Measurements from ENCODE around the gene ZNF654. TPM values are rescaled to one million over a fixed set of nuclear protein-coding genes. Genes with fewer than 3 reads are reported as not detected.
"Not testable (repeated sequence)": the region's sequence is repeated elsewhere in the genome, so short reads cannot be mapped to it uniquely, and the experiment has no call there.

The ZNF654 gene
- total and polyA plus RNA-seq, 8 donors = 1.7 to 11.0 (median 5.1) TPM

GRCh38 chr3:88180398-88180999 is 121.4 kb downstream of the ZNF654 start:
- no peaks in the 10 kb centered on the region for H3K9me3 ChIP-seq
- no peaks in the 10 kb centered on the region for H3K27me3 ChIP-seq
- ATAC-seq (no peak), DNase-seq (no peak), FAIRE-seq (peak; percentile 78)
- intact Hi-C loops (cut with DNase I) = no loop called here
- WGBS, 2 donors = 57 to 70% methylated on average over 4 of the region's 4 CpGs
- H3K4me1 ChIP-seq = no peaks in the 10 kb centered on the region
- no peaks in the 10 kb centered on the region for H3K36me3 ChIP-seq
- TF ChIP-seq CTCF (IDR thresholded peaks at IDR 0.05) = no peak
- H3K4me3 ChIP-seq = no peak overlapping the region
- no peak overlapping the region for H3K27ac ChIP-seq

GRCh38 chr3:88182165-88182918 is 123.3 kb downstream of the ZNF654 start:
- intact Hi-C loops (cut with DNase I); H3K4me1 ChIP-seq; H3K4me3 ChIP-seq; H3K36me3 ChIP-seq; DNase-seq; H3K27ac ChIP-seq; FAIRE-seq; H3K9me3 ChIP-seq; H3K27me3 ChIP-seq; ATAC-seq: not testable (repeated sequence)
- WGBS, 2 donors = 80 to 85% methylated on average over 9 of the region's 9 CpGs

GRCh38 chr3:88188436-88188835 is 129.4 kb downstream of the ZNF654 start:
- 70 to 75% methylated on average over 6 of the region's 6 CpGs for WGBS, 2 donors
- no peak overlapping the region for H3K4me3 ChIP-seq
- intact Hi-C loops (cut with DNase I) = no loop called here
- no peaks in the 10 kb centered on the region for H3K27me3 ChIP-seq
- no peak overlapping the region for H3K27ac ChIP-seq
- no peak for FAIRE-seq
- no peaks in the 10 kb centered on the region for H3K36me3 ChIP-seq
- no peaks in the 10 kb centered on the region for H3K9me3 ChIP-seq
- no peaks in the 10 kb centered on the region for H3K4me1 ChIP-seq
- TF ChIP-seq CTCF (IDR thresholded peaks at IDR 0.05) = no peak
- no peak for ATAC-seq
- DNase-seq = no peak

DNA sequence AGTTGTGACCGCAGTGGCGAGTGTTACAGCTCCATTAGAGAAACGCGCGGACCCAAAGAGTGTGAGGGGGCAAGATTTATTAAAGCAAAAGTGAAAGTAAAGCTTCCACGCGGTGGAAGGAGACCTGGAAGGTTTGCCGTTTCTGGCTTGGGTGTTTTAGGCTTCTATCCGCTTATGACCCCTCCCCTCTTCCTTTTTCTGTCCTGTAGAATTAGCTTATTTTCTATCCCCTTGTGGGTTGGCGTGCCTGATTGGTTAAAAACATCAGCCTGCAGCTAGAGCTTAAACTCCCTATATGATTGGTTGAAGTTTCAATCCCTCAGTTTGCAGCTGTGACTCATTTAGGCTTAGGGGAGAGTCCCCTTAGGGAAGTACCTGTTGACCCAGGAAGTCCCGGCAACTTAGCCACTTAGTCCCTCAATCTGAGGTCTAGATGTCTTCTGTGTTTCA is 130.3 kb downstream of the ZNF654 start:
- FAIRE-seq = no peak
- H3K27me3 ChIP-seq = no peaks in the 10 kb centered on the region

GRCh38 chr3:88191872-88192409 is 132.9 kb downstream of the ZNF654 start:
- H3K4me1 ChIP-seq = no peaks in the 10 kb centered on the region
- 70 to 77% methylated on average over 4 of the region's 4 CpGs for WGBS, 2 donors
- H3K9me3 ChIP-seq = no peaks in the 10 kb centered on the region
- TF ChIP-seq CTCF (IDR thresholded peaks at IDR 0.05) = no peak
- no peak overlapping the region for H3K4me3 ChIP-seq
- H3K27me3 ChIP-seq = no peaks in the 10 kb centered on the region
- ATAC-seq (no peak), FAIRE-seq (no peak), DNase-seq (no peak)
- H3K36me3 ChIP-seq = no peaks in the 10 kb centered on the region
- H3K27ac ChIP-seq = no peak overlapping the region
- intact Hi-C loops (cut with DNase I) = no loop called here

More for the DNA sequence above, 130.3 kb downstream of the ZNF654 start:
- no peaks in the 10 kb centered on the region for H3K4me1 ChIP-seq
- H3K9me3 ChIP-seq = no peaks in the 10 kb centered on the region
- ATAC-seq (no peak), DNase-seq (no peak)
- 88 to 94% methylated on average over 11 of the region's 11 CpGs for WGBS, 2 donors
- intact Hi-C loops (cut with DNase I) = no loop called here
- no peaks in the 10 kb centered on the region for H3K36me3 ChIP-seq
- no peak overlapping the region for H3K27ac ChIP-seq
- no peak for TF ChIP-seq CTCF (IDR thresholded peaks at IDR 0.05)
- no peak overlapping the region for H3K4me3 ChIP-seq

All from pancreas (tissue), 10 donors.